ENCODE results near the gene OR2B2.
"Not testable (repeated sequence)": the region's sequence is repeated elsewhere in the genome, so short reads cannot be mapped to it uniquely, and the experiment has no call there.

Gene OR2B2

DNA sequence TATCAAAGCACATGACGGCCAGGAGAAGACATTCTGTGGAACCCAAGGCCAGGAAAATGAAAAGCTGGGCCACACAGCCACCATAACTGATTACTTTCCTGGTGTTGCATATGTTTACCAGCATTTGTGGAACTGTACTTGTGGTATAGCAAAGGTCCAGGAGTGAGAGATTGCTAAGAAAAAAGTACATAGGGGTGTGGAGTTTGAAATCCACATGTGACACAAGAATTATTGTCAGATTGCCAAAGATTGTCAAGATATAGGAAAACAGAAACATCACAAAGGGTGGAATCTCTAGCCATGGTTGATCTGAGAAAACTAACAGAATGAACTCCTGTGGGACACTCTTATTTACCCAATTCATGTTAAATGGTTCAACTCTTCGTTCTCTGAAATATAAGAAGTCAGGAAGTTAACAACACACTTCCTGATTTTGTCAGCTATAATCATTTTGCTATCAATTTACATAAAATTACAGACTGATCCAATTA, at the start of gene OR2B2:
OR2B2 (minus strand) TSS at position 441 of the 491 bp plus-strand sequence; CDS start at position 364, 77 bp downstream.
- DNase-seq (ENCODE audit: low read depth), result no peak
- no peak within 1 kb of the TSS for H3K4me3 ChIP-seq (ENCODE audit: control insufficient read depth, low read depth, low read length)
- TF ChIP-seq, protein P1, sequence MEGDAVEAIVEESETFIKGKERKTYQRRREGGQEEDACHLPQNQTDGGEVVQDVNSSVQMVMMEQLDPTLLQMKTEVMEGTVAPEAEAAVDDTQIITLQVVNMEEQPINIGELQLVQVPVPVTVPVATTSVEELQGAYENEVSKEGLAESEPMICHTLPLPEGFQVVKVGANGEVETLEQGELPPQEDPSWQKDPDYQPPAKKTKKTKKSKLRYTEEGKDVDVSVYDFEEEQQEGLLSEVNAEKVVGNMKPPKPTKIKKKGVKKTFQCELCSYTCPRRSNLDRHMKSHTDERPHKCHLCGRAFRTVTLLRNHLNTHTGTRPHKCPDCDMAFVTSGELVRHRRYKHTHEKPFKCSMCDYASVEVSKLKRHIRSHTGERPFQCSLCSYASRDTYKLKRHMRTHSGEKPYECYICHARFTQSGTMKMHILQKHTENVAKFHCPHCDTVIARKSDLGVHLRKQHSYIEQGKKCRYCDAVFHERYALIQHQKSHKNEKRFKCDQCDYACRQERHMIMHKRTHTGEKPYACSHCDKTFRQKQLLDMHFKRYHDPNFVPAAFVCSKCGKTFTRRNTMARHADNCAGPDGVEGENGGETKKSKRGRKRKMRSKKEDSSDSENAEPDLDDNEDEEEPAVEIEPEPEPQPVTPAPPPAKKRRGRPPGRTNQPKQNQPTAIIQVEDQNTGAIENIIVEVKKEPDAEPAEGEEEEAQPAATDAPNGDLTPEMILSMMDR (conservative IDR thresholded peaks at IDR 0.05; ENCODE audit: control insufficient read depth, insufficient read depth, low read depth, low read length), result no peak

- TF ChIP-seq, protein P1 (conservative IDR thresholded peaks at IDR 0.05; ENCODE audit: control insufficient read depth, insufficient read depth, low read depth, low read length), result no peak
- H3K4me3 ChIP-seq (ENCODE audit: control insufficient read depth, low read depth, low read length), result no peak overlapping the region
- DNase-seq (ENCODE audit: low read depth), result no peak
Measured at GRCh38 chr6:27957516-27957915, 45.3 kb upstream of the OR2B2 start.

DNA sequence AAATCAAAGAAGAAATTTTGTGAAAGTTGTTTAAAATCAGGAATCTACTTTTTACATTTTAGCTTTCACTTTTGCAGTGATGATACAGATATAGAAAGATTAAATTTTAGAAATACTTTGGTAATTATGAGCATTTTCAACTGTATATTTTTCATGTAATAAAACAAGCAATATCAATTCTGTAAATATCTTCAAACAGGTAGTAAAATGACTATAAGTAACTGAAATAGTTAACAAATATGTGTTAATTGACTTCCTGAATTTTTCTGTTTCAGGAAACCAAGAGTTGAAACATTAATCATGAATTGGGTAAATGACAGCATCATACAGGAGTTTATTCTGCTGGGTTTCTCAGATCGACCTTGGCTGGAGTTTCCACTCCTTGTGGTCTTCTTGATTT, 44.7 kb upstream of the OR2B2 start, which contains the start of gene OR2B6:
OR2B6 (plus strand) TSS at position 301 of the 400 bp plus-strand sequence; CDS start at position 301, 0 bp downstream.
- H3K4me3 ChIP-seq (ENCODE audit: control insufficient read depth, low read depth, low read length), result no peak within 1 kb of the TSS
- no peak for DNase-seq (ENCODE audit: low read depth)
- TF ChIP-seq, protein P1 (conservative IDR thresholded peaks at IDR 0.05; ENCODE audit: control insufficient read depth, insufficient read depth, low read depth, low read length), result no peak

DNA sequence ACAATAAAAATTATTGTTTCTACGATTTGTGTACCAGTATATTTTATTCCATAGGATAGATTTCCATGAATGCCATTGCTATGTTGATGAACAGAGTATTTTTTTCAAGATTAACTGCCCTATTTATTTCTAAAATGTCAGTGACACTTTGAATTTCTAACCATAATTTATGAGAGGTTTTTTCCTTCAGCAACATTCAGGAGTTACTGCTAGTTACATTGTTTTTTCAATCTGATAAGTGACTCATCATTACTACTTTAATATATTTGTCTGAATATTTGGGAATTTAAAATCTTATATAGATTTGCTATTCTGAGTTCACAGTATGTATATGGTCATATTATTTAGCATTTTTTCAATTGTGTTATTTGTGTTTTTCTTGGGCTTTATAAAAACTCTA, 38.8 kb upstream of the OR2B2 start:
- H3K4me3 ChIP-seq (ENCODE audit: control insufficient read depth, low read depth, low read length), result no peak overlapping the region
- DNase-seq (ENCODE audit: low read depth), result no peak
- TF ChIP-seq, protein P1 (conservative IDR thresholded peaks at IDR 0.05; ENCODE audit: control insufficient read depth, insufficient read depth, low read depth, low read length), result no peak

DNA sequence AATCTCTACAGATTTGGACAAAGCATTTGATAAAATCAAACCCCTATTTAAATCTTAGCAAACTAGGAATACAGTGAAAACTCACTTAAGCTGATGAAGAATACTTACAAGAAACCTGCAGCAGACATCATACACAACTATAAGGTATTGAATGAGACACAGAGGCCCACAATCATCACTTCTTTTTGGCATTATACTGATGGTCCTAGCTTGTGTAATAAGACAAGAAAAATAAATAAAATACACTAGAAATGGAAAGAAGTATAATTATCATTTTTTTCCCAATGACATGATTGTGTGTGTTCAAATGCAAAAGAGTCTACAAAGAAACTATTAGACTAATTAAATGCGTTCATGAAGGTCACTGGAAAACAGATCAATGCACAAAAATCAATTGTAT, 36.0 kb upstream of the OR2B2 start:
- TF ChIP-seq, protein P1 (conservative IDR thresholded peaks at IDR 0.05; ENCODE audit: control insufficient read depth, insufficient read depth, low read depth, low read length), result no peak
- H3K4me3 ChIP-seq (ENCODE audit: control insufficient read depth, low read depth, low read length), result no peak overlapping the region
- no peak for DNase-seq (ENCODE audit: low read depth)

- DNase-seq (ENCODE audit: low read depth), result not testable (repeated sequence)
Measured at GRCh38 chr6:27943072-27943471, 30.9 kb upstream of the OR2B2 start.

DNA sequence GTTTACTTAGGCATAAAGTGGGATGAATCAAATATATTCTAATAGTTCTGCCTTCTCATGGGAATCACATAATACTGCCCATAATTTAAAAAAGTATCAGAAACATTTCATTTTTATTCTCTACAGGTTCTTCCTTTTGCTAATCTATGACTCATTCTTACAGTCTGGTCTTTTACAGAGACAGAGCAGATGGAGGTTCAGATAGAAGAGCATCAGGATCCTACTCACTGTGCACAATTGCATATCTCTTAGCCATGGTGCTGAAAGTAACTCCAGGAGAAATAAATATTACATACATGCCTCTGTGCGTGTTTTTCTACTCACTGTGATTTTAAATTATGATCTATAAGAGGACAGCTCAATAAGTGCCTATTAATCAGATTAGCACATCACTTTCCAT, 28.6 kb upstream of the OR2B2 start:
- H3K4me3 ChIP-seq (ENCODE audit: control insufficient read depth, low read depth, low read length), result no peak overlapping the region
- peak; percentile 2 for DNase-seq (ENCODE audit: low read depth)
- TF ChIP-seq, protein P1 (conservative IDR thresholded peaks at IDR 0.05; ENCODE audit: control insufficient read depth, insufficient read depth, low read depth, low read length), result no peak

More at GRCh38 chr6:27943072-27943471, 30.9 kb upstream of the OR2B2 start:
- not testable (repeated sequence) for H3K4me3 ChIP-seq (ENCODE audit: control insufficient read depth, low read depth, low read length)

All from fibroblast of mammary gland (primary cell).